Activated CD4-positive, CD25-positive, alpha-beta regulatory T cell (primary cell): ENCODE measurements around the gene AOAH.
A peak's percentile ranks its signal among the peaks of the same experiment; 100 is the strongest.

Source experiments
- DNase-seq, 4 experiments: peaks; one replicate each; lab custom pipeline; 2025; lab: John Stamatoyannopoulos, UW

Gene AOAH

DNA sequence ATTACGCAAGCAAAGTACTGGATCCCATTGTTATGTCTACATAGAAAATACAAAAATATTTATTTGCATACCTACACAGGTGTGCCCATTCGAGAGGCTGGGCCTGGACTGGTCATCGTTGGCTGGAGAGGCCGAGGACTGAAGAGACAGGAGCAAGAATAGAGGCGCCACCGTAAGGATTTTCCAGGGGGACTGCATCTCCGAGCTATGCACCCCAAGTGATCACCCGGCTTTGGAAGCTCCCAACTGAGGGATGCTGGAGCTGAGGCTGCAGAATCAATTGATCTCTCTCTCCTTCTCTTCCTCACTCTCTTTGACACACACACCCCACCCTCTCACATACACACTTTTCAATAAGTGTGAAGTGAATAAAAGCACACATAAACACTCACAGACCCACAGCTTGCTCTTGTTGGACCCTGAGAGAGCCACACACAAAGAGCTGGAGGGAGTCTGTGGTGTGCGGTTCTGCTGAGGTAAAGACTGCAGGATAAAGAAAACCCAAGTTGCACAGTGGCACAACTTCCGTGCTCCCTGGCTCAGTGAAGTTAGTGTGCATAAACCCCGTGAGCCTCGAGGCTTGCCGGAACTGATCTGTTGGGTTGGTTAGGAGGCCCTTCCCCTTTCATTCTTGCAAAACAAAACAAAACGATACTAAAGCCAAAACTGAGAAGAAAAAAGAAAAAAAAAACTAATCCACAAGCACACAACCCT is at the start of gene AOAH:
TSS of gene AOAH (minus strand) at position 544 of the 714 bp plus-strand sequence. CDS start at position 198, 346 bp downstream.
- DNase-seq: peak in 2 of 4 experiments; percentile 21

GRCh38 chr7:36766451-36766850 is 42.2 kb upstream of the AOAH start:
- DNase-seq: no peak

DNA sequence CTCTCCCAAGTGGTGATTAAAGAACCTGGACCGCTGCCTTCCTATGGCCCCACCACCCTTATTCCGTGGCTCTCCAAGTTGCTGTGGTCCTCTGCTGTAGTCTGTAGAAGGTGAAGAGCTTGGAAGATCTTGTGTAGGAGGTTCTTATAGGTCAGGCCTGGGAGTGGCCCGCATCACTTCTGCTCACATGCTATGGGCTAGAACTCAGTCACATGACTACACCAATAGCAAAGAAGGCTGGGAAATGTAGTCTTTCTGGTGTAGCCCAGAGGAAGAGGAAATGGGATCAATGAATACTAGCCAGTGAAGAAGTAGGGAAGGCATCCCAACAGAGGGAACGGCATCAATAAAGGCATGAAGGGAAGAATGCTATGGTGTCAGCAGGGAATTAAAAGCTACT is 41.3 kb upstream of the AOAH start:
- no peak for DNase-seq

- no peak for DNase-seq
Observed at GRCh38 chr7:36764929-36765328, 40.6 kb upstream of the AOAH start.

DNA sequence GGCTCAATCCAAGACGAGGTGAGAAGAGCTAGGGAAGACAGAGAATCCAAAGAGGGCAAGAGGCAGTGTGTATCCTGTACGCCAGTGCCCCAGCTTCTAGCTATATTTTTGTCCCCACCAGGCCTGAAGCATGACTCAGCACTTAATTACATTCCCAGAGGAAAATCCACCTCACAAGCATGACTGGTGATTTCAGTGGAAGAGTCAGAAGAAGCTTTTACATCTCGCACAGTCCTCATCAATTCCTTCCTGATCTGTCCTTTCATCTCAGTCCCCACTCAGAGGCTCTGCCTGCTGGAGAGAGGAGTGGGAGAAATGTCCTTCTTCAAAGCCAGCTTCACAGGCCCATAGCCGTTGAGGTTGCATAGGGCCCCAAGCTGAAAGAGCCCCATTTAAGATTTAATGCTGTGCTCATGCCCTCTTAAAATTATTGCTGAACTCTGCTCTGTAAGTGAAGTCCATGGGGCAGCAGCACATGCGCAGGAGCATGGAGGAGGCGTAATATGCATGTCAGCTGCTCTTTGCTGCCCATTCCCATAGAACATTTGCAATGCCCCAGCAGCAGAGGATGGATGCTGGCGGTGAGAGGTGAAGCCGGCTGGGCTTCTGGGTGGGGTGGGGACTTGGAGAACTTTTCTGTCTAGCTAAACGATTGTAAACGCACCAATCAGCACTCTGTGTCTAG is 39.0 kb upstream of the AOAH start:
- no peak for DNase-seq

- no peak for DNase-seq
Observed at GRCh38 chr7:36762394-36762793, 38.1 kb upstream of the AOAH start.

- no peak for DNase-seq
Observed at GRCh38 chr7:36761835-36762234, 37.5 kb upstream of the AOAH start.

GRCh38 chr7:36760856-36761762 is 36.8 kb upstream of the AOAH start:
- no peak for DNase-seq

GRCh38 chr7:36758879-36759278 is 34.6 kb upstream of the AOAH start:
- DNase-seq: no peak

GRCh38 chr7:36755484-36755883 is 31.2 kb upstream of the AOAH start:
- DNase-seq: no peak

DNA sequence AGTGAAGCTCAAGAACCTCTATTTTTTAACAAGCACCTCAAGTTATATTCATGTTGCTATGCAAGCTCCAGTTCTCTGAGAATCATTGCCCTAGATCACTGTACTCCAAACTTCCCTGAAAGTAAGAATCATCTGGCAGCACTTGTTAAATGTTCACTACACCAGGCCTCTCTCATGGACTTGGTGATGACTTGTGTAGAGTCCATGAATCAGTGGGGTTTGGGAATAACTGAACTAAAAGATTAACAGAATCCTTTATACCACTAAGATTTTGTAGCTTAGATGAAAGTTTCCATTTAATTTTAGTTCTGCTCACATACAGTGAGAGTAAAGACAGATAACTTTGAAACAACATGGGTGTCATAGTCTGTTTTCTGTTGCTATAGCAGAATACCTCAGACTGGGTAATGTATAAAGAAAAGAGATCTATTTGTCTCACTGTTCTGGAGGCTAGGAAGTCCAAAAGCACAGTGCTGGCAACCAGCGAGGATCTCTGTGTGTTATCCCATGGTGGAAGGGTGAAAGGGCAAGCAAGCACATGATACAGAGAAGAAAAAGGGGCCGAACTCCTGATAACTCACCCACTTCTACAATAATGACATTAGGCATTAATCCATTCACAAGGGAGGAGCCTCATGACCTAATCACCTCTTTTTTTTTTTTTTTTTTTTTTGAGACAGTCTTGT is 27.9 kb upstream of the AOAH start:
- no peak for DNase-seq

GRCh38 chr7:36750451-36750850 is 26.2 kb upstream of the AOAH start:
- DNase-seq: no peak

- no peak for DNase-seq
Observed at GRCh38 chr7:36749282-36749960, 25.1 kb upstream of the AOAH start.

DNA sequence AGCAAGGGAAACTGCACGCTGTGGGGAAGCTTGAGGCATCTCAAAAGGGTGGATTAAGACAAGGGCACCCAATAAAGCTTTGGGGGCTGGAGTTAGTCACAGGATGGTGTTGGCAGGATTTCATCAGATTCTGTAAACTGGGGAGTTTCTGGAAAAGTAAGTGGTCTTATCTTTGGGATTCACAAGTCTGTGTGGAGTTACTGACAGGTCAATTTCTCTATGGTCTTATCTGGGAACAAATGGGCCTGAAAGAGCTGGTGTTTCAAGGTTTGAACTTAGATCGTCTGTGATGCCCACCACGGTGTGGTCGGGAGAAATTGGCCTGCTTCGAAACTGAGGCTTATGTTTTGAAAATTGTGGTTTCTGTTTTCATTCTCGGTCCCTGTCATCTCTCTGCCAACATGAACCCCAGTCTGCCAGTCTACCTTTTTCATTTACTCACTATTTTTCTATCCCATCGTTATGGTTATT is 23.8 kb upstream of the AOAH start:
- DNase-seq: no peak

- DNase-seq: no peak
Observed at GRCh38 chr7:36747280-36748016, 23.2 kb upstream of the AOAH start.

DNA sequence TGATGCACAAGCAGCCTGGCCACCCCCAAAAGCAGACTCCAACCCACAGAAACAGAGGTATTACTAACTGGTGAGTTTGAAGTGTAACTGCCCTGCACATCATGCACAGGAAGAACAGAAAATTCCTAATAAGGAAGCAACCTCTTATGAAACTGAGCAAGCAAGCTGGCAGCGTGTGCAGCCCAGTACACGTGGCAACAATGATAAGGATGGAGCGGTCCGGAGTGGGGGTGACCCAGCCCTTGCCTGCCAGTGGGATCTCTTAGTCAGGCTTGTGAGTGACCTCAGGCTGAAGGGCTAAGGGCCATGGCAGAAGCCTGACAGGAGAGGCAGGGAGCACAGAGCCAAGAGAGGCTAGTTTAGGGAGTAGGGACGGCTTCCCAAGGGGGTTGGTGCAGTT is 22.1 kb upstream of the AOAH start:
- DNase-seq: no peak

GRCh38 chr7:36742911-36743775 is 18.8 kb upstream of the AOAH start:
- no peak for DNase-seq

DNA sequence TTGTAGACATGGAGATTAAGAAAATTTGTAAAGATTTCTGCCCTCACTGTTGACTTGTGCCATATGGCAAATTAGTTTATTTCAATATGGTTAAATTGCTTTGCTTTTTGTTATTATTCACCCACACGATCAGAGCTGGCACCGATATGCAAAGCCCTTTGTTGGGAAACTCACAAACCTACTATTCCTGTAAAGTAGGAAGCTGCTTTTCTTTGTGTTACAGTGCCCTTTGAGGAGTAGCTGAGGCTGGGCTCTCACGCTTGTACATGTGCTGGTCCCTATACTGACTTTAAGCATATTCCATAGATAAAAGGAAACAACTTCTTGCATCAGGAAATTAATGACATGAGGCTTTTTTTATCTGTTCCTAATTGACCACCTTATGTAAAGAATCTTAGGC is 17.6 kb upstream of the AOAH start:
- DNase-seq: no peak

GRCh38 chr7:36739351-36739750 is 15.1 kb upstream of the AOAH start:
- no peak for DNase-seq

- no peak for DNase-seq
Observed at GRCh38 chr7:36736899-36737211, 12.6 kb upstream of the AOAH start.
